H1 (cell line): ENCODE data around the gene HHAT. TPM values are rescaled to one million over a fixed set of nuclear protein-coding genes. Genes with fewer than 3 reads are reported as not detected.

Experiments used
- CTCF ChIA-PET: fragments of 300-600 bp; sonication (Branson Sonifier 250); formaldehyde crosslinking; loops from one replicate; lab custom pipeline; 2021; ENCODE audit not compliant: partially characterized antibody; lab: Charles Lee
- POLR2A ChIA-PET: fragments of 300-600 bp; sonication (Branson Sonifier 250); formaldehyde crosslinking; loops from one replicate; lab custom pipeline; 2021; ENCODE audit warnings: inconsistent platforms; ENCODE audit not compliant: partially characterized antibody; lab: Charles Lee
- DNase-seq, 2 experiments: peaks; one replicate each; pipeline versions ENCODE4 v3.0.0 to v3.0.0-alpha.2; 2010 to 2022; ENCODE audit warnings: low spot score in 2 of 2, low read depth in 1 of 2, mixed read lengths in 1 of 2
- FAIRE-seq: peaks from 2 replicates; lab custom pipeline; 2011; peaks lifted over from hg19 to GRCh38; lab: Jason Lieb, UNC
- H2AFZ ChIP-seq: 2 replicates; pipeline ENCODE4 v1.8.1; 2012; ENCODE audit warnings: low read length, inconsistent platforms
- H2AK5ac ChIP-seq: 2 replicates; pipeline ENCODE4 v1.6.1; 2013; ENCODE audit warnings: low read depth, low read length
- H2BK120ac ChIP-seq: replicated peaks from 2 replicates; pipeline ENCODE3; 2013; ENCODE audit warnings: low read depth, low read length, inconsistent platforms
- H2BK12ac ChIP-seq: 2 replicates; pipeline ENCODE4 v1.6.1; 2013; ENCODE audit warnings: low read depth, low read length
- H2BK15ac ChIP-seq: 2 replicates; pipeline ENCODE4 v1.6.1; 2013; ENCODE audit warnings: low read length
- H2BK20ac ChIP-seq: 2 replicates; pipeline ENCODE4 v1.6.1; 2013; ENCODE audit warnings: low read length
- H2BK5ac ChIP-seq: 2 replicates; pipeline ENCODE4 v1.6.1; 2013; ENCODE audit warnings: low read depth, low read length
- H3K14ac ChIP-seq: 2 replicates; pipeline ENCODE4 v1.6.1; 2013; ENCODE audit warnings: inconsistent platforms; ENCODE audit not compliant: insufficient read length
- H3K18ac ChIP-seq: 2 replicates; pipeline ENCODE4 v1.6.1; 2013; ENCODE audit warnings: low read length; ENCODE audit errors: extremely low read depth
- H3K23ac ChIP-seq: 2 replicates; pipeline ENCODE4 v1.6.1; 2013; ENCODE audit warnings: inconsistent platforms; ENCODE audit not compliant: insufficient read length
- H3K23me2 ChIP-seq: 2 replicates; pipeline ENCODE4 v1.6.1; 2013; ENCODE audit warnings: low read depth, low read length
- H3K27ac ChIP-seq: 2 replicates; pipeline ENCODE4 v1.6.1; 2011; ENCODE audit warnings: low read depth, low read length, inconsistent platforms
- H3K27me3 ChIP-seq, 4 experiments: replicated peaks in 1 of 4; 1 replicate in 1 of 4; 2 replicates in 3 of 4; pipeline versions ENCODE4 v1.6.1 to v1.8.1; 2011 to 2013; ENCODE audit warnings: low read length in 3 of 4, mild to moderate bottlenecking in 3 of 4, inconsistent platforms in 2 of 4, mixed read lengths in 2 of 4, moderate library complexity in 1 of 4; ENCODE audit not compliant: control insufficient read depth in 3 of 4, insufficient read depth in 3 of 4; ENCODE audit errors: extremely low read depth in 1 of 4
- H3K36me3 ChIP-seq, 4 experiments: 2 replicates each; pipeline versions ENCODE4 v1.6.1 to v1.8.1; 2011 to 2013; ENCODE audit warnings: mild to moderate bottlenecking in 4 of 4, low read length in 3 of 4, moderate library complexity in 2 of 4, control low read depth in 1 of 4, inconsistent platforms in 1 of 4; ENCODE audit not compliant: insufficient read depth in 4 of 4, control insufficient read depth in 2 of 4
- H3K4ac ChIP-seq: replicated peaks from 2 replicates; pipeline ENCODE3; 2013; ENCODE audit warnings: low read length, low read depth, mixed read lengths, inconsistent platforms; ENCODE audit not compliant: insufficient read length
- H3K4me1 ChIP-seq, 4 experiments: replicated peaks in 1 of 4; 1 replicate in 1 of 4; 2 replicates in 3 of 4; pipeline versions ENCODE4 v1.6.1 to v1.8.1; 2011 to 2013; ENCODE audit warnings: low read length in 3 of 4, inconsistent platforms in 2 of 4, mixed read lengths in 1 of 4; ENCODE audit not compliant: insufficient read depth in 4 of 4, control insufficient read depth in 3 of 4
- H3K4me2 ChIP-seq, 2 experiments: 2 replicates each; pipeline versions ENCODE4 v1.6.1 to v1.8.1; 2011 to 2013; ENCODE audit warnings: low read depth in 2 of 2, low read length in 2 of 2, control low read depth in 1 of 2, inconsistent platforms in 1 of 2, mild to moderate bottlenecking in 1 of 2; ENCODE audit not compliant: insufficient read depth in 1 of 2
- H3K4me3 ChIP-seq, 4 experiments: fragments of 200-600, 300-600 bp in 1 of 4; sonication (generic), shearing (Covaris generic), sonication (Bioruptor Twin) in 1 of 4; 2 replicates each; pipeline versions ENCODE4 v1.5.1 to v1.8.1; 2011 to 2016; ENCODE audit warnings: low read length in 4 of 4, low read depth in 3 of 4, control low read depth in 2 of 4, inconsistent platforms in 2 of 4, mild to moderate bottlenecking in 2 of 4, mixed read lengths in 1 of 4, moderate library complexity in 1 of 4; ENCODE audit not compliant: insufficient read depth in 2 of 4; ENCODE audit errors: extremely low read depth in 1 of 4
- H3K56ac ChIP-seq: replicated peaks from 2 replicates; pipeline ENCODE3; 2013; ENCODE audit warnings: low read depth, mild to moderate bottlenecking, mixed read lengths, low read length, inconsistent platforms; ENCODE audit not compliant: insufficient read length
- H3K79me1 ChIP-seq: 2 replicates; pipeline ENCODE4 v1.6.1; 2013; ENCODE audit warnings: low read depth, low read length, control low read depth
- H3K79me2 ChIP-seq, 2 experiments: 2 replicates each; pipeline versions ENCODE4 v1.6.1 to v1.8.1; 2012 to 2013; ENCODE audit warnings: low read length in 2 of 2, mild to moderate bottlenecking in 2 of 2, inconsistent platforms in 1 of 2; ENCODE audit not compliant: insufficient read depth in 2 of 2, control insufficient read depth in 1 of 2
- H3K9ac ChIP-seq, 4 experiments: replicated peaks in 1 of 4; 1 replicate in 1 of 4; 2 replicates in 3 of 4; pipeline versions ENCODE4 v1.6.1 to v1.8.1; 2011 to 2013; ENCODE audit warnings: low read depth in 3 of 4, low read length in 3 of 4, control low read depth in 2 of 4, mild to moderate bottlenecking in 2 of 4, moderate library complexity in 2 of 4, inconsistent platforms in 1 of 4; ENCODE audit errors: extremely low read depth in 1 of 4
- H3K9me3 ChIP-seq, 2 experiments: 2 replicates each; pipeline versions ENCODE4 v1.6.1 to v1.8.1; 2012 to 2013; ENCODE audit warnings: mild to moderate bottlenecking in 2 of 2, moderate library complexity in 2 of 2, control low read depth in 1 of 2, inconsistent platforms in 1 of 2, low read depth in 1 of 2, low read length in 1 of 2, mixed read lengths in 1 of 2; ENCODE audit not compliant: insufficient read depth in 2 of 2
- H4K20me1 ChIP-seq, 2 experiments: replicated peaks in 1 of 2; 2 replicates each; pipeline versions ENCODE3 to v1.8.1; 2011 to 2013; ENCODE audit warnings: inconsistent platforms in 2 of 2, low read length in 2 of 2, mild to moderate bottlenecking in 1 of 2; ENCODE audit not compliant: insufficient read depth in 2 of 2, control insufficient read depth in 1 of 2
- H4K5ac ChIP-seq: 2 replicates; pipeline ENCODE4 v1.6.1; 2013; ENCODE audit warnings: low read length, low read depth, mixed read lengths, inconsistent platforms; ENCODE audit not compliant: insufficient read length
- H4K8ac ChIP-seq: 2 replicates; pipeline ENCODE4 v1.8.0; 2013; ENCODE audit warnings: mild to moderate bottlenecking, moderate library complexity, low read length, inconsistent platforms; ENCODE audit not compliant: insufficient read depth; ENCODE audit errors: extremely low read depth
- H4K91ac ChIP-seq: replicated peaks from 2 replicates; pipeline ENCODE3; 2013; ENCODE audit warnings: low read length, mixed read lengths, inconsistent platforms; ENCODE audit not compliant: insufficient read length
- TCF12 ChIP-seq: IDR thresholded peaks from 2 replicates; pipeline ENCODE4 v1.6.1; 2011; ENCODE audit warnings: low read depth, mild to moderate bottlenecking, low read length
- WGBS, 2 experiments: shearing (Covaris generic) in 1 of 2; methylation state at CpG; one replicate each; pipeline versions ENCODE4 v1.1.6 to v1.1.7; 2013 to 2015; ENCODE audit warnings: low lambda C conversion rate in 2 of 2, mixed read lengths in 2 of 2, inconsistent platforms in 1 of 2, low coverage in 1 of 2, missing lambda C conversion rate in 1 of 2; ENCODE audit not compliant: insufficient replicate concordance in 2 of 2, insufficient coverage in 1 of 2, insufficient read length in 1 of 2; ENCODE audit errors: extremely low coverage in 1 of 2, missing lambda C conversion rate in 1 of 2; 5-methylcytosine and 5-hydroxymethylcytosine counted together
- polyA plus RNA-seq, 7 experiments: library from polyadenylated mRNA; depleted of rRNA in 3 of 7; stranded (reverse) in 5 of 7; unstranded in 2 of 7; fragments of >200 nt in 5 of 7; fragments of 200-250 nt in 2 of 7; gene quantifications; 1 replicate in 5 of 7; 2 replicates in 1 of 7; 4 replicates in 1 of 7; pipeline versions ENCODE4 v1.2.1 to v1.2.3, GENCODE V29; 2011 to 2013; ENCODE audit warnings: missing spikeins in 2 of 7, mixed read lengths in 2 of 7
- total RNA-seq: library from RNA; stranded (reverse); fragmentation: NEBNext Ultra II Directional; extraction: Animal tissue kit (Norgen Biotek cat#: 25700); gene quantifications from 2 replicates; pipeline ENCODE4 v1.2.1, GENCODE V29; 2021

The HHAT gene
- total and polyA plus RNA-seq, 2 of the 8 experiments (the other 6 are each of a cell fraction or from before 2014, with no cell fraction given): 0.15 to 0.51 TPM

- H3K27me3 ChIP-seq: peaks cover 0 to 1% (median 0%) of the 10 kb centered on the region in 4 experiments; a peak in 1 of 7 replicates
- H3K23ac ChIP-seq: no peak overlapping the region
- 89% methylated on average over 4 of the region's 4 CpGs; no CpG with 5 or more reads in 1 of the 2 experiments for whole genome bisulfite sequencing, 2 experiments
- CTCF ChIA-PET: interaction anchor here (1.2 kb wide), 1 partner anchor 411 kb away, joined by 4 read pairs; the partner anchor contains the start of gene KCNH1
- no peak overlapping the region for H3K56ac ChIP-seq
- H4K8ac ChIP-seq: no peak overlapping the region
- no peak overlapping the region for H2BK120ac ChIP-seq
- DNase-seq (no peak), FAIRE-seq (no peak)
- peaks cover 0 to 5% of the 10 kb centered on the region in 2 experiments for H4K20me1 ChIP-seq
- H4K91ac ChIP-seq: no peak overlapping the region
- H3K9me3 ChIP-seq: no peaks in the 10 kb centered on the region
- no peaks in the 10 kb centered on the region for H3K79me1 ChIP-seq
- POLR2A ChIA-PET: no interaction called here
- TF ChIP-seq TCF12: no peak
- no peak overlapping the region for H3K4me2 ChIP-seq
- H3K23me2 ChIP-seq: no peaks in the 10 kb centered on the region
- no peak overlapping the region for H3K4ac ChIP-seq
- H2BK12ac ChIP-seq: no peak overlapping the region
- H3K4me3 ChIP-seq: no peak overlapping the region
- H2BK5ac ChIP-seq: no peak overlapping the region
- H3K18ac ChIP-seq: no peak overlapping the region
- H2AFZ ChIP-seq: no peak overlapping the region
- H3K27ac ChIP-seq: no peak overlapping the region
- no peaks in the 10 kb centered on the region for H3K36me3 ChIP-seq
- H3K4me1 ChIP-seq: no peaks in the 10 kb centered on the region
- no peak overlapping the region for H3K14ac ChIP-seq
- no peak overlapping the region for H2AK5ac ChIP-seq
- no peak overlapping the region for H4K5ac ChIP-seq
- no peak overlapping the region for H2BK20ac ChIP-seq
- H3K9ac ChIP-seq: no peak overlapping the region
- no peak overlapping the region for H2BK15ac ChIP-seq
- H3K79me2 ChIP-seq: no peaks in the 10 kb centered on the region
Measured at GRCh38 chr1:210723646-210724045, 394.9 kb downstream of the HHAT start.
